AG04450 (cell line): ENCODE measurements around the gene RGS9BP. TPM values are rescaled to one million over a fixed set of nuclear protein-coding genes. Genes with fewer than 3 reads are reported as not detected.
"Not testable (repeated sequence)": the region's sequence is repeated elsewhere in the genome, so short reads cannot be mapped to it uniquely, and the experiment has no call there.

Experiments used
- CTCF ChIA-PET: fragments of 300-600, 350-600 bp; formaldehyde crosslinking; extraction: SDS; loops from one replicate; lab custom pipeline; 2022; ENCODE audit warnings: antibody characterized with exemption, inconsistent platforms; lab: Charles Lee
- POLR2A ChIA-PET: fragments of 350-600 bp; formaldehyde crosslinking; extraction: SDS; loops from one replicate; lab custom pipeline; 2021; ENCODE audit warnings: antibody characterized with exemption, inconsistent platforms; lab: Yijun Ruan, JAX
- DNase-seq: peaks from one replicate; pipeline ENCODE4 v3.0.0-alpha.2; 2011; ENCODE audit warnings: low read depth, low spot score
- H3K27ac ChIP-seq: one replicate; pipeline ENCODE4 v1.5.1; 2012; ENCODE audit warnings: low read depth, low read length, control low read depth
- H3K27me3 ChIP-seq: one replicate; pipeline ENCODE4 v1.6.0; 2012; ENCODE audit warnings: low read length; ENCODE audit not compliant: control insufficient read depth, insufficient read depth
- H3K4me3 ChIP-seq: 2 replicates; pipeline ENCODE4 v1.5.1; 2011; ENCODE audit warnings: mild to moderate bottlenecking, low read depth, low read length, control low read depth
- H3K9me3 ChIP-seq: 2 replicates; pipeline ENCODE4 v1.5.1; 2012; ENCODE audit warnings: low read length; ENCODE audit not compliant: control insufficient read depth, insufficient read depth
- CTCF ChIP-seq: IDR thresholded peaks from 2 replicates; pipeline ENCODE4 v1.5.1; 2011; ENCODE audit warnings: low read depth, low read length, control low read depth, inconsistent platforms
- polyA plus RNA-seq: library from polyadenylated mRNA; depleted of rRNA; stranded (reverse); fragments of >200 nt; gene quantifications from 2 replicates; pipeline ENCODE4 v1.2.3, GENCODE V29; 2011

RGS9BP gene
- polyA plus RNA-seq, 1 experiment: 0.07 TPM

GRCh38 chr19:32694316-32694715 lies 18.7 kb downstream of the RGS9BP start:
- POLR2A ChIA-PET, H3K4me3 ChIP-seq, DNase-seq, H3K27ac ChIP-seq, CTCF ChIA-PET, H3K9me3 ChIP-seq, H3K27me3 ChIP-seq: not testable (repeated sequence)

GRCh38 chr19:32694851-32695250 lies 19.2 kb downstream of the RGS9BP start:
- CTCF ChIA-PET, POLR2A ChIA-PET, H3K27me3 ChIP-seq, H3K9me3 ChIP-seq, DNase-seq, H3K4me3 ChIP-seq, H3K27ac ChIP-seq: not testable (repeated sequence)

GRCh38 chr19:32695506-32695905 lies 19.9 kb downstream of the RGS9BP start:
- H3K27ac ChIP-seq, H3K9me3 ChIP-seq, POLR2A ChIA-PET, CTCF ChIA-PET, H3K4me3 ChIP-seq, DNase-seq, H3K27me3 ChIP-seq: not testable (repeated sequence)

- H3K9me3 ChIP-seq, CTCF ChIA-PET, H3K27me3 ChIP-seq, DNase-seq, H3K27ac ChIP-seq, H3K4me3 ChIP-seq, POLR2A ChIA-PET: not testable (repeated sequence)
These were observed 21.1 kb downstream of the RGS9BP start for GRCh38 chr19:32696771-32697170.

GRCh38 chr19:32700129-32700528 lies 24.5 kb downstream of the RGS9BP start:
- DNase-seq, CTCF ChIA-PET, H3K27me3 ChIP-seq, H3K27ac ChIP-seq, H3K4me3 ChIP-seq: not testable (repeated sequence)
- H3K9me3 ChIP-seq: peaks cover 14% of the 10 kb centered on the region
- POLR2A ChIA-PET: interaction anchor here (1.4 kb wide), 1 partner anchor 9 kb away, joined by 3 read pairs; the partner anchor contains the start of gene NUDT19

GRCh38 chr19:32702010-32702409 lies 26.4 kb downstream of the RGS9BP start:
- no peak for TF ChIP-seq CTCF
- H3K27ac ChIP-seq: no peak overlapping the region
- H3K9me3 ChIP-seq: peaks cover 14% of the 10 kb centered on the region
- no peaks in the 10 kb centered on the region for H3K27me3 ChIP-seq
- no peak for DNase-seq
- ChIA-PET POLR2A (interaction anchor here (0.6 kb wide), 1 partner anchor 129 kb away, joined by 3 read pairs; no protein-coding TSS in a partner anchor), CTCF (no interaction called here)
- H3K4me3 ChIP-seq: no peak overlapping the region

GRCh38 chr19:32704006-32704405 lies 28.4 kb downstream of the RGS9BP start:
- POLR2A ChIA-PET, CTCF ChIA-PET, DNase-seq: not testable (repeated sequence)

GRCh38 chr19:32708457-32708856 lies 32.8 kb downstream of the RGS9BP start:
- no peak for DNase-seq
- CTCF ChIA-PET: interaction anchor here (0.6 kb wide), 1 partner anchor 1437 kb away, joined by 3 read pairs; no protein-coding TSS in a partner anchor

More at GRCh38 chr19:32704006-32704405, 28.4 kb downstream of the RGS9BP start:
- H3K9me3 ChIP-seq: peaks cover 14% of the 10 kb centered on the region
- not testable (repeated sequence) for H3K4me3 ChIP-seq, H3K27me3 ChIP-seq, H3K27ac ChIP-seq

More at GRCh38 chr19:32708457-32708856, 32.8 kb downstream of the RGS9BP start:
- H3K27ac ChIP-seq: no peak overlapping the region
- H3K9me3 ChIP-seq: peaks cover 8% of the 10 kb centered on the region
- no peak overlapping the region for H3K4me3 ChIP-seq
- POLR2A ChIA-PET: no interaction called here
- no peak for TF ChIP-seq CTCF
- H3K27me3 ChIP-seq: no peaks in the 10 kb centered on the region
